GM12878 (cell line): ENCODE measurements around the gene CRYBB2.
"Not testable (repeated sequence)": the region's sequence is repeated elsewhere in the genome, so short reads cannot be mapped to it uniquely, and the experiment has no call there.

Experiments used
- ASH2L ChIP-seq: fragments of 300-600, 200-600 bp; sonication (generic); IDR thresholded peaks from 2 replicates; pipeline ENCODE4 v1.6.1; 2017; ENCODE audit warnings: low read depth, mild to moderate bottlenecking, borderline replicate concordance
- CREB1 ChIP-seq: IDR thresholded peaks from 2 replicates; pipeline ENCODE4 v1.6.1; 2012; ENCODE audit warnings: low read depth, mild to moderate bottlenecking, inconsistent platforms
- CTCF ChIP-seq, 3 experiments: IDR thresholded peaks in 2 of 3; conservative IDR thresholded peaks in 1 of 3; 2 replicates each; pipeline ENCODE4 v1.5.1; 2011; ENCODE audit warnings: low read depth in 3 of 3, low read length in 3 of 3, mild to moderate bottlenecking in 3 of 3, control low read depth in 2 of 3, moderate library complexity in 2 of 3, inconsistent platforms in 1 of 3, mixed read lengths in 1 of 3; ENCODE audit not compliant: control insufficient read depth in 2 of 3, insufficient read depth in 1 of 3; ENCODE audit errors: extremely low read depth in 1 of 3
- ESRRA ChIP-seq: IDR thresholded peaks from 2 replicates; pipeline ENCODE4 v1.6.1; 2012; ENCODE audit warnings: mild to moderate bottlenecking, low read length, improper control_type of control experiment
- MTA2 ChIP-seq: fragments of 450-650 bp; IDR thresholded peaks from 2 replicates; pipeline ENCODE4 v1.6.1; 2016; ENCODE audit warnings: low read depth, mild to moderate bottlenecking, moderate library complexity
- PAX5 ChIP-seq: IDR thresholded peaks from 2 replicates; pipeline ENCODE4 v1.6.1; 2011; ENCODE audit warnings: low read depth, low read length, borderline replicate concordance
- POLR2AphosphoS2 ChIP-seq: IDR thresholded peaks from 2 replicates; pipeline ENCODE4 v1.6.1; 2011; ENCODE audit warnings: low read depth, mild to moderate bottlenecking, low read length, improper control_type of control experiment, moderate library complexity
- TCF7 ChIP-seq: IDR thresholded peaks from 2 replicates; pipeline ENCODE4 v1.6.1; 2014; ENCODE audit warnings: antibody characterized with exemption, borderline replicate concordance
- ZZZ3 ChIP-seq: IDR thresholded peaks from 2 replicates; pipeline ENCODE4 v1.6.1; 2011; ENCODE audit warnings: low read depth; ENCODE audit not compliant: control insufficient read depth, insufficient read length

GRCh38 chr22:25233706-25234105 lies 14.3 kb downstream of the CRYBB2 start:
- TF ChIP-seq ESRRA; CTCF (IDR thresholded peaks at IDR 0.05 in 2 of 3, conservative IDR thresholded peaks at IDR 0.05 in 1 of 3; ENCODE audit: control insufficient read depth in 2 of 3, extremely low read depth in 1 of 3, insufficient read depth in 1 of 3, low read depth in 3 of 3, low read length in 3 of 3); MTA2; CREB1; PAX5; ASH2L; TCF7; ZZZ3; POLR2AphosphoS2: not testable (repeated sequence)
